GM23338 (cell line): ENCODE data around the gene LPXN. TPM values are rescaled to one million over a fixed set of nuclear protein-coding genes. Genes with fewer than 3 reads are reported as not detected.

Source experiments
- ATAC-seq: fragments of 200-7000 bp; cut with Tn5 transposase; 3 replicates; pipeline ENCODE4 v1.9.1; 2020
- DNase-seq: peaks from one replicate; pipeline ENCODE4 v3.0.0-alpha.2; 2015; ENCODE audit warnings: low spot score
- H2AFZ ChIP-seq: fragments of 200-600 bp; sonication (generic); 2 replicates; pipeline ENCODE4 v1.8.0; 2016; ENCODE audit warnings: antibody characterized with exemption, mild to moderate bottlenecking, moderate library complexity
- H3F3A ChIP-seq: fragments of 200-600 bp; sonication (generic); replicated peaks from 2 replicates; pipeline ENCODE4 v1.8.0; 2017; ENCODE audit warnings: antibody characterized with exemption, mixed run types, low read depth
- H3K27ac ChIP-seq: fragments of 200-600 bp; sonication (generic); 2 replicates; pipeline ENCODE4 v1.6.1; 2016; ENCODE audit warnings: low read depth
- H3K27me3 ChIP-seq: fragments of 200-600 bp; sonication (generic); 2 replicates; pipeline ENCODE4 v1.8.0; 2016; ENCODE audit warnings: mild to moderate bottlenecking, mixed run types, moderate library complexity; ENCODE audit not compliant: insufficient read depth
- H3K36me3 ChIP-seq: fragments of 200-600 bp; sonication (generic); 2 replicates; pipeline ENCODE4 v1.8.0; 2016; ENCODE audit warnings: mild to moderate bottlenecking; ENCODE audit not compliant: insufficient read depth
- H3K4me1 ChIP-seq: fragments of 200-600 bp; sonication (generic); 2 replicates; pipeline ENCODE4 v1.8.0; 2016; ENCODE audit warnings: mild to moderate bottlenecking, moderate library complexity; ENCODE audit not compliant: insufficient read depth
- H3K4me2 ChIP-seq: fragments of 200-600 bp; sonication (generic); 2 replicates; pipeline ENCODE4 v1.7.1; 2017; ENCODE audit warnings: mixed run types
- H3K4me3 ChIP-seq: fragments of 200-600 bp; sonication (generic); 2 replicates; pipeline ENCODE4 v1.6.1; 2016; ENCODE audit warnings: mixed run types
- H3K79me2 ChIP-seq: fragments of 200-600 bp; sonication (generic); replicated peaks from 2 replicates; pipeline ENCODE4 v1.8.0; 2017; ENCODE audit warnings: mild to moderate bottlenecking; ENCODE audit not compliant: insufficient read depth
- H3K9me2 ChIP-seq: fragments of 200-600 bp; sonication (generic); 2 replicates; pipeline ENCODE4 v1.8.0; 2017; ENCODE audit not compliant: insufficient read depth
- H4K20me1 ChIP-seq: fragments of 200-600 bp; sonication (generic); replicated peaks from 2 replicates; pipeline ENCODE4 v1.8.0; 2017; ENCODE audit warnings: mild to moderate bottlenecking; ENCODE audit not compliant: insufficient read depth
- H3K27ac Mint-ChIP-seq: 2 replicates; pipeline ENCODE4 v1.8.0; 2020; ENCODE audit warnings: inconsistent platforms, mild to moderate bottlenecking, moderate library complexity, mixed read lengths
- H3K27me3 Mint-ChIP-seq: 3 replicates; pipeline ENCODE4 v1.8.0; 2022; ENCODE audit warnings: low read depth, mild to moderate bottlenecking, moderate library complexity, mixed read lengths, inconsistent platforms; ENCODE audit not compliant: insufficient read depth, poor library complexity
- H3K36me3 Mint-ChIP-seq: 3 replicates; pipeline ENCODE4 v1.8.0; 2021; ENCODE audit warnings: low read depth, mild to moderate bottlenecking, inconsistent platforms, moderate library complexity, mixed read lengths
- H3K4me1 Mint-ChIP-seq: 3 replicates; pipeline ENCODE4 v1.8.0; 2020; ENCODE audit warnings: mild to moderate bottlenecking, inconsistent platforms, mixed read lengths
- H3K4me3 Mint-ChIP-seq: 3 replicates; pipeline ENCODE4 v1.8.0; 2021; ENCODE audit warnings: moderate library complexity, mild to moderate bottlenecking, inconsistent platforms, mixed read lengths
- H3K9me3 Mint-ChIP-seq: 3 replicates; pipeline ENCODE4 v1.8.0; 2020; ENCODE audit warnings: moderate library complexity, mild to moderate bottlenecking, inconsistent platforms, mixed read lengths
- CREB1 ChIP-seq: fragments of 250-450 bp; sonication (Bioruptor Pico); IDR thresholded peaks from 2 replicates; pipeline ENCODE4 v1.5.0; 2020; ENCODE audit warnings: low read depth, mild to moderate bottlenecking, moderate library complexity
- EZH2 ChIP-seq: fragments of 200-600 bp; sonication (generic); IDR thresholded peaks from one replicate; pipeline ENCODE4 v1.8.0; 2017; ENCODE audit warnings: antibody characterized with exemption, mild to moderate bottlenecking, low read depth; ENCODE audit not compliant: unreplicated experiment
- EZH2phosphoT487 ChIP-seq: fragments of 200-600 bp; sonication (generic); IDR thresholded peaks from one replicate; pipeline ENCODE4 v1.8.1; 2018; ENCODE audit warnings: antibody characterized with exemption; ENCODE audit not compliant: unreplicated experiment
- JUNB ChIP-seq: IDR thresholded peaks from one replicate; pipeline ENCODE4 v1.6.1; 2016; ENCODE audit warnings: antibody characterized with exemption; ENCODE audit not compliant: unreplicated experiment
- NANOG ChIP-seq: IDR thresholded peaks from 2 replicates; pipeline ENCODE4 v1.6.1; 2016; ENCODE audit warnings: antibody characterized with exemption, borderline replicate concordance
- POLR2AphosphoS5 ChIP-seq: IDR thresholded peaks from 2 replicates; pipeline ENCODE4 v1.6.1; 2016; ENCODE audit warnings: antibody characterized with exemption, low read depth
- STAT1 ChIP-seq: IDR thresholded peaks from one replicate; pipeline ENCODE4 v1.6.1; 2016; ENCODE audit warnings: antibody characterized with exemption; ENCODE audit not compliant: unreplicated experiment
- ZNF114 ChIP-seq: fragments of 250-450 bp; sonication (Bioruptor Pico); IDR thresholded peaks from 2 replicates; pipeline ENCODE4 v1.5.0; 2020; ENCODE audit warnings: mild to moderate bottlenecking, moderate library complexity
- ZNF331 ChIP-seq: fragments of 250-450 bp; sonication (Bioruptor Pico); IDR thresholded peaks from 2 replicates; pipeline ENCODE4 v1.5.0; 2020; ENCODE audit warnings: low read depth, mild to moderate bottlenecking, moderate library complexity
- polyA plus RNA-seq: library from polyadenylated mRNA; unstranded; fragments of >200 nt; fragmentation: Nextera tagmentation; extraction: Ambion mirVana; gene quantifications from 2 replicates; pipeline ENCODE4 v1.2.1, GENCODE V29; 2016
- total RNA-seq: library from RNA; depleted of rRNA; stranded (reverse); fragments of >200 nt; shearing (Covaris generic); gene quantifications from 2 replicates; pipeline ENCODE4 v1.2.3, GENCODE V29; 2014
- TF ChIP-seq, protein P1 (sequence below): fragments of 250-450 bp; sonication (Bioruptor Pico); IDR thresholded peaks from 2 replicates; pipeline ENCODE4 v1.5.0; 2020; ENCODE audit warnings: mild to moderate bottlenecking, moderate library complexity
- TF ChIP-seq, protein P2 (sequence below): IDR thresholded peaks from one replicate; pipeline ENCODE4 v1.6.1; 2018; ENCODE audit warnings: antibody characterized with exemption; ENCODE audit not compliant: unreplicated experiment
- TF ChIP-seq, protein P3 (sequence below): IDR thresholded peaks from 2 replicates; pipeline ENCODE4 v1.6.1; 2016; ENCODE audit warnings: antibody characterized with exemption
- TF ChIP-seq, protein P4 (sequence below), 2 experiments: fragments of 200-600 bp in 1 of 2; sonication (generic) in 1 of 2; conservative IDR thresholded peaks; 2 replicates each; pipeline versions ENCODE4 v1.5.1 to v1.6.1; 2016 to 2017; ENCODE audit warnings: antibody characterized with exemption in 2 of 2, low read depth in 2 of 2, mild to moderate bottlenecking in 2 of 2, moderate library complexity in 1 of 2

LPXN gene
- total and polyA plus RNA-seq, 2 experiments from 2014 or later = 0.56 to 1.3 TPM

DNA sequence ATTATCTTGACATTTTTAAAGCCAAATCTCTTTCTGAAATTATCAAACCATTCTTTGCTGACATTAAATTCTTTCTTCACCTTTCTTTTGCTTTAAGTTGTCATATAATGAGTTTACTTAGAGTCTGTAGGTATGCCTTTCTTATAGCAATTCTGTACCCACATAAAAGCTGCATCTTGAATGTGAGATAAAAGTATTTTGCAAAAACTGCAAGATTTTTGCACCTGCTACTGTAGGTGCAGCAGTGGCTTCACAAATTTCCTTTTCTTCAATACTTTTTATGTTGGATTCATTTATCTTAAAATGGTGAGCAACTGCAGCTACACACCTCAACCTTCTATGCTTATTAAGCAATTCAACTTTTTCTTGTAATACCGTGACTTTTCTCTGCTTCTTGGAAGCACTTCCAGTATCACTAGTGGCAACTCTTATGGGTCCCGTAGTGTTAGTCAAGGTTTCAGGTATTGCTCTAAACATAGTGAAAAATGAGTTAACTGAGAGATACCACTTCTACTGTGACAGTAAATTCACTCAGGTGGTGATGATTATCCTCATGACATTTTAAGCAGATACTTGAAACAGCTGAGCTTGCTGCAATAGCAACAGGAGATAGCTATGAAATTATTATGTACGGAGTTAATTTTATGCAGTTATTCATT, 22.0 kb upstream of the LPXN start:
- peaks cover 100% of the 10 kb centered on the region for H3K79me2 ChIP-seq
- no peak overlapping the region for H3K27ac Mint-ChIP-seq

More for the DNA sequence above, 22.0 kb upstream of the LPXN start:
- H3K36me3 Mint-ChIP-seq = peaks cover 11% of the 10 kb centered on the region
- TF ChIP-seq EZH2 = no peak
- TF ChIP-seq, protein P1, sequence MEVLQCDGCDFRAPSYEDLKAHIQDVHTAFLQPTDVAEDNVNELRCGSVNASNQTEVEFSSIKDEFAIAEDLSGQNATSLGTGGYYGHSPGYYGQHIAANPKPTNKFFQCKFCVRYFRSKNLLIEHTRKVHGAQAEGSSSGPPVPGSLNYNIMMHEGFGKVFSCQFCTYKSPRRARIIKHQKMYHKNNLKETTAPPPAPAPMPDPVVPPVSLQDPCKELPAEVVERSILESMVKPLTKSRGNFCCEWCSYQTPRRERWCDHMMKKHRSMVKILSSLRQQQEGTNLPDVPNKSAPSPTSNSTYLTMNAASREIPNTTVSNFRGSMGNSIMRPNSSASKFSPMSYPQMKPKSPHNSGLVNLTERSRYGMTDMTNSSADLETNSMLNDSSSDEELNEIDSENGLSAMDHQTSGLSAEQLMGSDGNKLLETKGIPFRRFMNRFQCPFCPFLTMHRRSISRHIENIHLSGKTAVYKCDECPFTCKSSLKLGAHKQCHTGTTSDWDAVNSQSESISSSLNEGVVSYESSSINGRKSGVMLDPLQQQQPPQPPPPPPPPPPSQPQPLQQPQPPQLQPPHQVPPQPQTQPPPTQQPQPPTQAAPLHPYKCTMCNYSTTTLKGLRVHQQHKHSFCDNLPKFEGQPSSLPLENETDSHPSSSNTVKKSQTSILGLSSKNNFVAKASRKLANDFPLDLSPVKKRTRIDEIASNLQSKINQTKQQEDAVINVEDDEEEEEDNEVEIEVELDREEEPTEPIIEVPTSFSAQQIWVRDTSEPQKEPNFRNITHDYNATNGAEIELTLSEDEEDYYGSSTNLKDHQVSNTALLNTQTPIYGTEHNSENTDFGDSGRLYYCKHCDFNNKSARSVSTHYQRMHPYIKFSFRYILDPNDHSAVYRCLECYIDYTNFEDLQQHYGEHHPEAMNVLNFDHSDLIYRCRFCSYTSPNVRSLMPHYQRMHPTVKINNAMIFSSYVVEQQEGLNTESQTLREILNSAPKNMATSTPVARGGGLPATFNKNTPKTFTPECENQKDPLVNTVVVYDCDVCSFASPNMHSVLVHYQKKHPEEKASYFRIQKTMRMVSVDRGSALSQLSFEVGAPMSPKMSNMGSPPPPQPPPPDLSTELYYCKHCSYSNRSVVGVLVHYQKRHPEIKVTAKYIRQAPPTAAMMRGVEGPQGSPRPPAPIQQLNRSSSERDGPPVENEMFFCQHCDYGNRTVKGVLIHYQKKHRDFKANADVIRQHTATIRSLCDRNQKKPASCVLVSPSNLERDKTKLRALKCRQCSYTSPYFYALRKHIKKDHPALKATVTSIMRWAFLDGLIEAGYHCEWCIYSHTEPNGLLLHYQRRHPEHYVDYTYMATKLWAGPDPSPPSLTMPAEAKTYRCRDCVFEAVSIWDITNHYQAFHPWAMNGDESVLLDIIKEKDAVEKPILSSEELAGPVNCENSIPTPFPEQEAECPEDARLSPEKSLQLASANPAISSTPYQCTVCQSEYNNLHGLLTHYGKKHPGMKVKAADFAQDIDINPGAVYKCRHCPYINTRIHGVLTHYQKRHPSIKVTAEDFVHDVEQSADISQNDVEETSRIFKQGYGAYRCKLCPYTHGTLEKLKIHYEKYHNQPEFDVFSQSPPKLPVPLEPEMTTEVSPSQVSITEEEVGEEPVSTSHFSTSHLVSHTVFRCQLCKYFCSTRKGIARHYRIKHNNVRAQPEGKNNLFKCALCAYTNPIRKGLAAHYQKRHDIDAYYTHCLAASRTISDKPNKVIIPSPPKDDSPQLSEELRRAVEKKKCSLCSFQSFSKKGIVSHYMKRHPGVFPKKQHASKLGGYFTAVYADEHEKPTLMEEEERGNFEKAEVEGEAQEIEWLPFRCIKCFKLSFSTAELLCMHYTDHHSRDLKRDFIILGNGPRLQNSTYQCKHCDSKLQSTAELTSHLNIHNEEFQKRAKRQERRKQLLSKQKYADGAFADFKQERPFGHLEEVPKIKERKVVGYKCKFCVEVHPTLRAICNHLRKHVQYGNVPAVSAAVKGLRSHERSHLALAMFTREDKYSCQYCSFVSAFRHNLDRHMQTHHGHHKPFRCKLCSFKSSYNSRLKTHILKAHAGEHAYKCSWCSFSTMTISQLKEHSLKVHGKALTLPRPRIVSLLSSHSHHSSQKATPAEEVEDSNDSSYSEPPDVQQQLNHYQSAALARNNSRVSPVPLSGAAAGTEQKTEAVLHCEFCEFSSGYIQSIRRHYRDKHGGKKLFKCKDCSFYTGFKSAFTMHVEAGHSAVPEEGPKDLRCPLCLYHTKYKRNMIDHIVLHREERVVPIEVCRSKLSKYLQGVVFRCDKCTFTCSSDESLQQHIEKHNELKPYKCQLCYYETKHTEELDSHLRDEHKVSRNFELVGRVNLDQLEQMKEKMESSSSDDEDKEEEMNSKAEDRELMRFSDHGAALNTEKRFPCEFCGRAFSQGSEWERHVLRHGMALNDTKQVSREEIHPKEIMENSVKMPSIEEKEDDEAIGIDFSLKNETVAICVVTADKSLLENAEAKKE (CRISPR knock-in tag) = no peak
- no peak for TF ChIP-seq ZNF331 (CRISPR knock-in tag)
- TF ChIP-seq, protein P2, sequence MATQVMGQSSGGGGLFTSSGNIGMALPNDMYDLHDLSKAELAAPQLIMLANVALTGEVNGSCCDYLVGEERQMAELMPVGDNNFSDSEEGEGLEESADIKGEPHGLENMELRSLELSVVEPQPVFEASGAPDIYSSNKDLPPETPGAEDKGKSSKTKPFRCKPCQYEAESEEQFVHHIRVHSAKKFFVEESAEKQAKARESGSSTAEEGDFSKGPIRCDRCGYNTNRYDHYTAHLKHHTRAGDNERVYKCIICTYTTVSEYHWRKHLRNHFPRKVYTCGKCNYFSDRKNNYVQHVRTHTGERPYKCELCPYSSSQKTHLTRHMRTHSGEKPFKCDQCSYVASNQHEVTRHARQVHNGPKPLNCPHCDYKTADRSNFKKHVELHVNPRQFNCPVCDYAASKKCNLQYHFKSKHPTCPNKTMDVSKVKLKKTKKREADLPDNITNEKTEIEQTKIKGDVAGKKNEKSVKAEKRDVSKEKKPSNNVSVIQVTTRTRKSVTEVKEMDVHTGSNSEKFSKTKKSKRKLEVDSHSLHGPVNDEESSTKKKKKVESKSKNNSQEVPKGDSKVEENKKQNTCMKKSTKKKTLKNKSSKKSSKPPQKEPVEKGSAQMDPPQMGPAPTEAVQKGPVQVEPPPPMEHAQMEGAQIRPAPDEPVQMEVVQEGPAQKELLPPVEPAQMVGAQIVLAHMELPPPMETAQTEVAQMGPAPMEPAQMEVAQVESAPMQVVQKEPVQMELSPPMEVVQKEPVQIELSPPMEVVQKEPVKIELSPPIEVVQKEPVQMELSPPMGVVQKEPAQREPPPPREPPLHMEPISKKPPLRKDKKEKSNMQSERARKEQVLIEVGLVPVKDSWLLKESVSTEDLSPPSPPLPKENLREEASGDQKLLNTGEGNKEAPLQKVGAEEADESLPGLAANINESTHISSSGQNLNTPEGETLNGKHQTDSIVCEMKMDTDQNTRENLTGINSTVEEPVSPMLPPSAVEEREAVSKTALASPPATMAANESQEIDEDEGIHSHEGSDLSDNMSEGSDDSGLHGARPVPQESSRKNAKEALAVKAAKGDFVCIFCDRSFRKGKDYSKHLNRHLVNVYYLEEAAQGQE = no peak
- no peak for TF ChIP-seq NANOG
- TF ChIP-seq, protein P3, sequence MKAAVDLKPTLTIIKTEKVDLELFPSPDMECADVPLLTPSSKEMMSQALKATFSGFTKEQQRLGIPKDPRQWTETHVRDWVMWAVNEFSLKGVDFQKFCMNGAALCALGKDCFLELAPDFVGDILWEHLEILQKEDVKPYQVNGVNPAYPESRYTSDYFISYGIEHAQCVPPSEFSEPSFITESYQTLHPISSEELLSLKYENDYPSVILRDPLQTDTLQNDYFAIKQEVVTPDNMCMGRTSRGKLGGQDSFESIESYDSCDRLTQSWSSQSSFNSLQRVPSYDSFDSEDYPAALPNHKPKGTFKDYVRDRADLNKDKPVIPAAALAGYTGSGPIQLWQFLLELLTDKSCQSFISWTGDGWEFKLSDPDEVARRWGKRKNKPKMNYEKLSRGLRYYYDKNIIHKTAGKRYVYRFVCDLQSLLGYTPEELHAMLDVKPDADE = no peak
- no peak for TF ChIP-seq JUNB
- TF ChIP-seq, protein P4, sequence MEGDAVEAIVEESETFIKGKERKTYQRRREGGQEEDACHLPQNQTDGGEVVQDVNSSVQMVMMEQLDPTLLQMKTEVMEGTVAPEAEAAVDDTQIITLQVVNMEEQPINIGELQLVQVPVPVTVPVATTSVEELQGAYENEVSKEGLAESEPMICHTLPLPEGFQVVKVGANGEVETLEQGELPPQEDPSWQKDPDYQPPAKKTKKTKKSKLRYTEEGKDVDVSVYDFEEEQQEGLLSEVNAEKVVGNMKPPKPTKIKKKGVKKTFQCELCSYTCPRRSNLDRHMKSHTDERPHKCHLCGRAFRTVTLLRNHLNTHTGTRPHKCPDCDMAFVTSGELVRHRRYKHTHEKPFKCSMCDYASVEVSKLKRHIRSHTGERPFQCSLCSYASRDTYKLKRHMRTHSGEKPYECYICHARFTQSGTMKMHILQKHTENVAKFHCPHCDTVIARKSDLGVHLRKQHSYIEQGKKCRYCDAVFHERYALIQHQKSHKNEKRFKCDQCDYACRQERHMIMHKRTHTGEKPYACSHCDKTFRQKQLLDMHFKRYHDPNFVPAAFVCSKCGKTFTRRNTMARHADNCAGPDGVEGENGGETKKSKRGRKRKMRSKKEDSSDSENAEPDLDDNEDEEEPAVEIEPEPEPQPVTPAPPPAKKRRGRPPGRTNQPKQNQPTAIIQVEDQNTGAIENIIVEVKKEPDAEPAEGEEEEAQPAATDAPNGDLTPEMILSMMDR (conservative IDR thresholded peaks at IDR 0.05; ENCODE audit: low read depth in 2 of 2) = no peak
- no peak for TF ChIP-seq POLR2AphosphoS5
- no peak for TF ChIP-seq EZH2phosphoT487
- TF ChIP-seq CREB1 (CRISPR knock-in tag) = no peak
- no peak for TF ChIP-seq STAT1
- no peak for TF ChIP-seq ZNF114
- Histone ChIP-seq H3K9me2 (no peaks in the 10 kb centered on the region), H3K27me3 (no peaks in the 10 kb centered on the region), H3K27ac (no peak overlapping the region), H3K4me1 (peaks cover 28% of the 10 kb centered on the region), H2AFZ (no peak overlapping the region), H3K4me3 (no peak overlapping the region), H3F3A (no peaks in the 10 kb centered on the region), H3K36me3 (no peaks in the 10 kb centered on the region), H3K4me2 (no peak overlapping the region), H4K20me1 (peaks cover 39% of the 10 kb centered on the region)
- no peak for DNase-seq
- H3K9me3 Mint-ChIP-seq = no peaks in the 10 kb centered on the region
- no peak for ATAC-seq
- H3K4me1 Mint-ChIP-seq = peaks cover 50% of the 10 kb centered on the region
- H3K27me3 Mint-ChIP-seq = peaks cover 1% of the 10 kb centered on the region
- H3K4me3 Mint-ChIP-seq = no peak overlapping the region
